NT2/D1 (cell line): ENCODE results near the gene FHOD3.
A peak's percentile ranks its signal among the peaks of the same experiment; 100 is the strongest.

Experiments
- DNase-seq: peaks from one replicate; pipeline ENCODE4 v3.0.0-alpha.2; 2011; ENCODE audit warnings: low read depth, low spot score
- H3K27me3 ChIP-seq: 2 replicates; pipeline ENCODE4 v1.6.0; 2011; ENCODE audit warnings: mild to moderate bottlenecking; ENCODE audit not compliant: insufficient read length, insufficient read depth
- H3K36me3 ChIP-seq: 2 replicates; pipeline ENCODE4 v1.6.1; 2011; ENCODE audit warnings: mild to moderate bottlenecking, low read length, mixed read lengths; ENCODE audit not compliant: insufficient read depth, insufficient read length
- H3K4me1 ChIP-seq: 2 replicates; pipeline ENCODE4 v1.5.1; 2011; ENCODE audit not compliant: insufficient read depth, insufficient read length
- H3K4me3 ChIP-seq: 2 replicates; pipeline ENCODE4 v1.5.1; 2011; ENCODE audit warnings: low read depth; ENCODE audit not compliant: insufficient read length
- H3K9ac ChIP-seq: 2 replicates; pipeline ENCODE4 v1.6.0; 2011; ENCODE audit warnings: low read depth; ENCODE audit not compliant: insufficient read length
- H3K9me3 ChIP-seq: 2 replicates; pipeline ENCODE4 v1.5.1; 2011; ENCODE audit warnings: mild to moderate bottlenecking, low read length; ENCODE audit not compliant: insufficient read depth
- SUZ12 ChIP-seq: IDR thresholded peaks from 2 replicates; pipeline ENCODE4 v1.6.1; 2011; ENCODE audit not compliant: insufficient read length, insufficient read depth; ENCODE audit errors: extremely low read depth
- YY1 ChIP-seq: IDR thresholded peaks from 2 replicates; pipeline ENCODE4 v1.6.1; 2011; ENCODE audit not compliant: insufficient read length, insufficient read depth
- ZNF274 ChIP-seq: IDR thresholded peaks from 2 replicates; pipeline ENCODE4 v1.6.1; 2011; ENCODE audit warnings: mild to moderate bottlenecking, low read depth, low read length

The FHOD3 gene

DNA sequence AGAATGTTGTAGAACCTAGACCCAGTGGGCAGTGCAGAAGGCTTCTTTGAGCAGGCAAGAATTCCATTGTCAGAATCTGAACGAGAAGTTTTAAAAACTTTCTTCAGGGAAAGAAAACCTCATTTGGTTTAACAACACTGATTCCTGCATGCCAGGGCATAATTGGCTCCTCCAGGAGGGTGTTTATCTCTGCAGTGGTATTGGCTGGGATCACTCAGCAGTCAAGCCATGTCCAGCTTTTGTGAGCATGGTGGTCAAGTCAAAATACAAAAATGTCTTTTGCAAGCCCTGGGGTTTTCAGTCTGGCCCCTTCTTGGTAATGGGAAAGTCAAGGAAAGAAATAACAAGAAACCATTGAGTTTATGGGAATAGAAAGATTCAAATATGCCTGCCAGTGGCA, 28.3 kb downstream of the FHOD3 start:
- TF ChIP-seq YY1 (no peak), ZNF274 (no peak), SUZ12 (no peak)
- no peaks in the 10 kb centered on the region for H3K27me3 ChIP-seq

DNA sequence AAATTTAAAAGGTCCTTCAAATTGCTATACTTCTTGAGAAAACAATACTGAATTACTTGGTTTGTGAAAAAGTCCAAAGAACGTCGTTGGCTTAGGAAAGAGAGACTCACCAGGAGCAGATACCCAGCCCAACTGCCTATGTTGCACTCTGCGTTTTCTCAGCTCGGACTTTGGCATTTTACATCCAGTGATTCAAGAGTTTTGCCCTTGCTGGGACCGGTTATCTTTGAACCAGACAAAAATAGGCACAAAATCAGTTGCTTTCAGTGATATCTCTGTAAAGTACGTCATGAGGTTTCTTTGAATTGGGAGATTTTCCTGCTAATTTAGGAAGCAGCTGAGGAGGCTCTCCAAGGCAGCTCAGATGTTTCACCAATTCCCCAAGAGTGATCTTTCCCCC, 29.3 kb downstream of the FHOD3 start:
- Histone ChIP-seq H3K4me1 (peaks cover 4% of the 10 kb centered on the region), H3K4me3 (no peak overlapping the region), H3K27me3 (no peaks in the 10 kb centered on the region), H3K9me3 (no peaks in the 10 kb centered on the region), H3K9ac (no peak overlapping the region), H3K36me3 (no peaks in the 10 kb centered on the region)
- no peak for DNase-seq
- TF ChIP-seq ZNF274 (no peak), YY1 (no peak), SUZ12 (no peak)

More for the DNA sequence above, 28.3 kb downstream of the FHOD3 start:
- Histone ChIP-seq H3K36me3 (no peaks in the 10 kb centered on the region), H3K9me3 (no peaks in the 10 kb centered on the region), H3K9ac (no peak overlapping the region), H3K4me1 (peaks cover 4% of the 10 kb centered on the region), H3K4me3 (no peak overlapping the region)
- DNase-seq: no peak

- TF ChIP-seq SUZ12 (no peak), YY1 (no peak), ZNF274 (no peak)
- Histone ChIP-seq H3K36me3 (no peaks in the 10 kb centered on the region), H3K4me3 (no peak overlapping the region), H3K27me3 (no peaks in the 10 kb centered on the region), H3K4me1 (peaks cover 4% of the 10 kb centered on the region), H3K9me3 (no peaks in the 10 kb centered on the region), H3K9ac (no peak overlapping the region)
- no peak for DNase-seq
These were observed 30.1 kb downstream of the FHOD3 start for GRCh38 chr18:36327352-36328316.

DNA sequence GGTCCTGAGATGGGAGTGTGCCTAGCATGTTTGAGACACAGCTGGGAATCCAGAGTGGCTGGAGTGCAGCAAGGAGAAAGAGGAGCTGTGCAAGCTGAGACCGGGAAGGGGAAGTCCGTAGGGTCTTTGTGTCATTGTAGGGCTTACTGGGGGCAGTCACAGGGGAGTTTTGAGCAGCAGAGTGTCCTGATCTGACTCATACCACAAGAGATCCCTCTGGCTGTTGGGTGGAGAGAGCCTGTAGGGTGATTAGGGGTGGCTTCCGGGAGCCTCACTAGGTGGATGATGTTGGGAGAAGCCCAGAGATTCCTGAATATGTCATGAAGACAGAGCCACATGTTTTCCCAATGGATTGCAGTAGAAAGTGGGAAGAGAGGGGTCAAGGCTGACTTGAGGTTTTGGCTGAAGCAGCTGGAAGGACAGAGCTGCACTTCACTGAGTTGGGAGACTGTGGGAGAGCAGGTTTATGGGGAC, 30.9 kb downstream of the FHOD3 start:
- no peak for TF ChIP-seq ZNF274
- TF ChIP-seq YY1: no peak
- no peak for TF ChIP-seq SUZ12
- H3K36me3 ChIP-seq: no peaks in the 10 kb centered on the region
- peaks cover 4% of the 10 kb centered on the region for H3K4me1 ChIP-seq
- no peak for DNase-seq
- H3K9me3 ChIP-seq: no peaks in the 10 kb centered on the region
- no peak overlapping the region for H3K4me3 ChIP-seq
- H3K9ac ChIP-seq: no peak overlapping the region
- no peaks in the 10 kb centered on the region for H3K27me3 ChIP-seq

DNA sequence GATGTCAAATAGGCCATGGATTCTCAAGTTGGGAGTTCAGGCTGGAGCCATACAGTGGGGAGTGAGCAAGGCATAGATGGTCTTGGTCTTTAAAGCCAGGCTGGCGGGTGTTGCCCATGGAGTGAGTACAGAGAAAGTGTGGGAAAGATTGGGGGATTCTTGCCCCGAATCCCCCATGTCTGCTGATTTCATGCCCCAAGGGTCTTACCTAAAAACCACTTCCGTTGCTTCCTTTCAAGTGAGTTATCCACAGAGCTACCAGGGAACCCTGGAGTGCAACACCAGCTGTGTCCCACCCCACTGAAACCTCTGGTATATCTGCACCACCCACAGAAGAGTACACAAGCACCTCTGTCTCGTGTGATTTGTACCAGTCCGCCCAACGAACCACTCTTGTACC, 31.4 kb downstream of the FHOD3 start:
- TF ChIP-seq SUZ12 (no peak), YY1 (no peak), ZNF274 (no peak)
- peaks cover 4% of the 10 kb centered on the region for H3K4me1 ChIP-seq
- no peak overlapping the region for H3K4me3 ChIP-seq
- DNase-seq: no peak
- H3K27me3 ChIP-seq: no peaks in the 10 kb centered on the region
- no peaks in the 10 kb centered on the region for H3K9me3 ChIP-seq
- no peaks in the 10 kb centered on the region for H3K36me3 ChIP-seq
- H3K9ac ChIP-seq: no peak overlapping the region

DNA sequence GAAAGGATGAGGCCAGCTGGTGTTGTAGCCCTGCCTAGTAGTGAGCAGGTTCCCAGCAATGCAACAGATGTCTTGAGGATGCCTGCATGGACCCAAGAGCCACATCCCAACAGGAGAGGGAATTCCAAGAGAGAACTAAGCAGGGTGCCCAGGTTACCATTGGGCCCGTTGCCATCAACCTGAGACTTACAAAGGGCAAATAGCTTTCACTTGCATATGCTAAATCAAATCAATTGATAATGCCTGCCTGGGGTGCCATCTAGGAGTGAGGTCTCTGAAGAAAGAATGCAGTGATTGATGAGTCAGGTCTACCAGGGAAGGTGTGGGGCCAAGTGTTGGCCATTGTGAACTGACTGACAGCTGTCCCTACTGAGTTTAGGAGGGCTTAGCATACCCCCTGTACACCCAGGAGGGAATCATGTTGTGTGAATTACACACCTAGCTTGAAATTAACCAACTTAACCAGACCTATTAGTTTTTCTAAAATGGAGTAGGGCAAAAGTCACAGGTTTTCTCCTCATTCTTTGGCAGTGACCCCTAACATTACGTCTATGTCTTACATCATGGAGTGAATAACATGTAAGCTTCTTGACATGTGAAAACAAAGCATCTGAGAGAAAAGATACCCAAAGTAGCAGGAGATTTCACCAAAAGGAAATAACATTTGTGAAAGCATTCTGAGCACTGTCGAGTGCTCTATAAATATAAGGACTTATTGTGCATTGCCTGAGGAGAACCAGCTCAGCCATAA, 32.3 kb downstream of the FHOD3 start:
- Histone ChIP-seq H3K27me3 (no peaks in the 10 kb centered on the region), H3K36me3 (no peaks in the 10 kb centered on the region), H3K4me3 (no peak overlapping the region), H3K9ac (no peak overlapping the region), H3K9me3 (no peaks in the 10 kb centered on the region), H3K4me1 (peaks cover 4% of the 10 kb centered on the region)
- no peak for TF ChIP-seq ZNF274
- no peak for TF ChIP-seq SUZ12
- no peak for TF ChIP-seq YY1
- peak; percentile 39 for DNase-seq
